ENCODE data around the gene FOXL1. TPM values are rescaled to one million over a fixed set of nuclear protein-coding genes. Genes with fewer than 3 reads are reported as not detected.

The FOXL1 gene
- polyA plus RNA-seq, 2 of the 4 experiments (the other 2 are of a cell fraction): 0.48 to 0.70 TPM

- no peak for ATAC-seq
- no peaks in the 10 kb centered on the region for H3K9me3 ChIP-seq
- WGBS (ENCODE audit: missing lambda C conversion rate): 88% methylated on average over 21 of the region's 21 CpGs
These were observed 35.3 kb upstream of the FOXL1 start for GRCh38 chr16:86542756-86543750.

GRCh38 chr16:86545481-86545880 lies 32.9 kb upstream of the FOXL1 start:
- H3K9me3 ChIP-seq: no peaks in the 10 kb centered on the region
- no peak overlapping the region for H3K4me2 ChIP-seq
- TF ChIP-seq RNF2 (IDR thresholded peaks at IDR 0.05; ENCODE audit: borderline replicate concordance, low read depth) (no peak), HMGXB4 (CRISPR knock-in tag; IDR thresholded peaks at IDR 0.05; ENCODE audit: borderline replicate concordance) (no peak), ZNF302 (CRISPR knock-in tag; IDR thresholded peaks at IDR 0.05) (no peak), EP300 (IDR thresholded peaks at IDR 0.05) (no peak), FOSL2 (IDR thresholded peaks at IDR 0.05) (no peak), FOSL2 (CRISPR knock-in tag; IDR thresholded peaks at IDR 0.05) (no peak), HDAC2 (IDR thresholded peaks at IDR 0.05) (no peak), RFX5 (IDR thresholded peaks at IDR 0.05) (no peak), BHLHE40 (IDR thresholded peaks at IDR 0.05; ENCODE audit: low read depth, low read length) (no peak), FOXS1 (CRISPR knock-in tag; IDR thresholded peaks at IDR 0.05) (no peak), TP53 (CRISPR knock-in tag; IDR thresholded peaks at IDR 0.05) (no peak), HES2 (IDR thresholded peaks at IDR 0.05) (no peak), HOXA7 (CRISPR knock-in tag; IDR thresholded peaks at IDR 0.05) (no peak), RARB (CRISPR knock-in tag; IDR thresholded peaks at IDR 0.05) (no peak), EHMT2 (IDR thresholded peaks at IDR 0.05; ENCODE audit: low read depth) (no peak), JUN (IDR thresholded peaks at IDR 0.05) (no peak), E2F6 (IDR thresholded peaks at IDR 0.05; ENCODE audit: borderline replicate concordance, low read depth) (no peak), CBX2 (IDR thresholded peaks at IDR 0.05; ENCODE audit: borderline replicate concordance, low read depth) (no peak), HEYL (CRISPR knock-in tag; IDR thresholded peaks at IDR 0.05) (no peak), CHD2 (IDR thresholded peaks at IDR 0.05; ENCODE audit: low read length, partially characterized antibody) (no peak), CEBPB (IDR thresholded peaks at IDR 0.05) (no peak)
- ATAC-seq: no peak
- no peak overlapping the region for H3K4me3 ChIP-seq
- POLR2A ChIA-PET: no interaction called here
- no peak for DNase-seq (ENCODE audit: low read depth in 1 of 2, low spot score in 1 of 2)
- 81% methylated on average over 12 of the region's 12 CpGs for WGBS (ENCODE audit: missing lambda C conversion rate)
- no peak for FAIRE-seq
- CTCF ChIA-PET: interaction anchor here (0.9 to 3.2 kb wide), 2 partner anchors 517 to 733 kb away, joined by 3 to 8 read pairs; no protein-coding TSS in a partner anchor
- H3K4me1 ChIP-seq: no peaks in the 10 kb centered on the region
- H3K27ac ChIP-seq: no peak overlapping the region

More at GRCh38 chr16:86542756-86543750, 35.3 kb upstream of the FOXL1 start:
- ChIA-PET POLR2A (interaction anchor here (0.5 kb wide), 1 partner anchor 470 kb away, joined by 3 read pairs; no protein-coding TSS in a partner anchor), CTCF (interaction anchor here (1.0 to 1.7 kb wide), 3 partner anchors 10 to 470 kb away, joined by 3 to 5 read pairs (median 3); no protein-coding TSS in a partner anchor)
- no peak for FAIRE-seq
- Histone ChIP-seq H3K4me1 (no peaks in the 10 kb centered on the region), H3K4me2 (no peak overlapping the region), H3K27ac (no peak overlapping the region), H3K4me3 (no peak overlapping the region)
- no peak for DNase-seq (ENCODE audit: low read depth in 1 of 2, low spot score in 1 of 2)
- TF ChIP-seq JUN (IDR thresholded peaks at IDR 0.05) (no peak), CHD2 (IDR thresholded peaks at IDR 0.05; ENCODE audit: low read length, partially characterized antibody) (no peak), EHMT2 (IDR thresholded peaks at IDR 0.05; ENCODE audit: low read depth) (no peak), SREBF2 (IDR thresholded peaks at IDR 0.05) (no peak), ESRRA (IDR thresholded peaks at IDR 0.05; ENCODE audit: borderline replicate concordance, low read length) (no peak), ZFP36 (IDR thresholded peaks at IDR 0.05; ENCODE audit: borderline replicate concordance, partially characterized antibody) (no peak), HOXB13 (CRISPR knock-in tag; IDR thresholded peaks at IDR 0.05; ENCODE audit: low read depth) (no peak), HES2 (IDR thresholded peaks at IDR 0.05) (no peak), KDM1A (IDR thresholded peaks at IDR 0.05; ENCODE audit: low read depth) (no peak), RNF2 (IDR thresholded peaks at IDR 0.05; ENCODE audit: borderline replicate concordance, low read depth) (no peak), HOXB5 (CRISPR knock-in tag; IDR thresholded peaks at IDR 0.05) (no peak), RARB (CRISPR knock-in tag; IDR thresholded peaks at IDR 0.05) (no peak), RCOR1 (IDR thresholded peaks at IDR 0.05; ENCODE audit: low read depth, low read length) (no peak), E2F6 (IDR thresholded peaks at IDR 0.05; ENCODE audit: borderline replicate concordance, low read depth) (no peak)
